GM21786 (cell line): ENCODE measurements around the gene SEMA3F.

Source experiments
- ATAC-seq: cut with Tn5 transposase; IDR thresholded peaks from one replicate; pipeline ENCODE4 v1.9.1; 2021; ENCODE audit not compliant: unreplicated experiment

SEMA3F gene

DNA sequence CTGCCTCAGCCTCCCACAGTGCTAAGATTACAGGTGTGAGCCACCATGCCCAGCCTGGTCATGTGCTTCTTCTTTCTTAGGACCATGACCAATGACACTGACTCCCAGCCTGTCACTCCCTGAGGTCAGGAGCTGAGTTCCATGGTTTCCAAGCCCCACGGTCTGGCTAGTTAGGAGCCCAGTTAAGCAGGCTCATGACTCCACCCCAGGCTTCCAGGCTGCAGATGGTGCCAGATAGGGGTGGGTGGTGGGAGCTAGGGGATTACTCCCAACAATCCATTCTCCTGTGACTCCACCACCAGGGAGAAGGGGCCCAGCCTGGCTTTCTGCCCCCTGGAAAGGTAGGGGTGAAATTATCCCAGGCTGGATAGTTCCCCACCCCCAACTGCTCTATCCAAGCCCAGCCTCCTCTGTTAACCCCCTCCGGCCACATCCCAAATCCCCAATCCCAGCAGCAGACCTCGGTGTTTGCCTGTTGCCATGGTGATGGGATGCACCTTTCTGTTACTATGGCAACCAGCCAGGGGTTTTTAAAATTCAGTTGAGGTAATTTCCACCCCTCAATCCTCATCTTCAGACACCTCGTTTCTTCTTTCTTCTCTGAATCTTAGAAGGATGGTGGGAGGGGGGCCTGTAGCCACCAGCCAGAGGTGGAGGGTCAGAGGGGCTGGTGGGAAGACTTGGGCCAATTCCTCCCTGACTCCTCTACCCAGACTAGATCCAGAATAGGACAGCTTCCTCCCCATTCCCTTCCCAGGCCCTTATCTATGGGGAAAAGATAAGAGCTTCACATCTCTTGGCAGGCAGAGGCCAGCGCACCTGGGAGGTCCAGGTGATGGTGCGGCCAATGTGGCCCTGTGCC lies 22.5 kb upstream of the SEMA3F start:
- no peak for ATAC-seq

- ATAC-seq, result no peak
These were observed 21.9 kb upstream of the SEMA3F start for GRCh38 chr3:50133283-50133615.

- ATAC-seq, result no peak
These were observed 20.8 kb upstream of the SEMA3F start for GRCh38 chr3:50134367-50134766.

GRCh38 chr3:50135964-50136363 lies 19.2 kb upstream of the SEMA3F start:
- ATAC-seq, result no peak

DNA sequence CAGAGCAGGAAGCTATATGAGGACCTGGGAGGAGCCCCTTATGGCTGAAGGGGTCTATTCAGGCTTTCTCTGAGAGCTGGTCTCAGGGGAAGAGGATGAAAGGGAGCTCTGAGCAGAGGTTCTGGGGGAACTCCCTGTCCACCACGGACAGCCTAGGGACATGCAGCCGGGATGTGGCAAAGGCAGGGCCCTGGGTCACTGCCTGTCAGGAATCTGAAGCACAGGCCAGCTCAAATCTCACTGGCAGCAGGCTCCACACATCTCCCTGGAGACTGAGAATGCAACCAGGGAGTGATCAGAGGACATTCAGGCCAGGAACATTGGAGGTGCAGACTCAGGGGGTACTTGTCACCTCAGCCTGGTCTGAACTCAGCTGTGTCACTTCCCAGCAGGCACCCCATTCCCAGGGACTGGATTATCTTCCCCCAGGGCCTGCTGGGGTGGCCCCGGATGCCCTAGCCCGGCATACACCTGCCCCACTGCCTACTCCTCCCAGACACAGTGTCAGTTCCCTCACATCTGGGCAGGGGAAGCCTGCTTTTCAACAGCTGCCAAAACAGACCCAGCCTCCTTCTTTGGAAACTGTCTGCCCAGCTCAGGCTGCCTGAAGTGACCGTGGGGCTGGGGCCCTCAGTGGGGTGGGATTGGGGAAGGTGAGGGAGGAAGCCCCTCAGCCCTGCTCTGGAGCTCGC lies 18.3 kb upstream of the SEMA3F start:
- ATAC-seq, result no peak

- ATAC-seq, result no peak
These were observed 17.6 kb upstream of the SEMA3F start for GRCh38 chr3:50137531-50137930.

- no peak for ATAC-seq
These were observed 16.6 kb upstream of the SEMA3F start for GRCh38 chr3:50138266-50139200.

- ATAC-seq, result no peak
These were observed 15.8 kb upstream of the SEMA3F start for GRCh38 chr3:50139308-50139707.

- no peak for ATAC-seq
These were observed 15.3 kb upstream of the SEMA3F start for GRCh38 chr3:50139718-50140423.

DNA sequence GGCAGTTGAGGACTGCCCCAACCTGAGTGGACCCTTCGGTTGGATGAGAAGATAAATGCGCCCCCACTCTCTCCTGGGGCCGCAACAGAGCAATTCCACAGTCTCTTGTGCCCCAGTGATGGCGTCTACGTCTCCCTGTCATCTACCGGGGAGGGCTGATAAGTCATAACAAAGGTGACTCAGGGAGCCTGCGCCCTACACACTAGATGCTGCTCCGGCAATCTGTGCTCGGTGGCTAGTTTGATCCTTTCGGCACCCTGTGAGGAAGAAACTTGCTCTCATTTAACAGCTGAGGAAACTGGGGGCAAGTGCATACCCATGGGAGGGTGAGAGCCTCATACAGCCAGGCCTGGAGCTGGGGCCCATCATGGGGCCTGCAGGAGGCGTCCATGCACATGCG lies 14.1 kb upstream of the SEMA3F start:
- ATAC-seq, result no peak

DNA sequence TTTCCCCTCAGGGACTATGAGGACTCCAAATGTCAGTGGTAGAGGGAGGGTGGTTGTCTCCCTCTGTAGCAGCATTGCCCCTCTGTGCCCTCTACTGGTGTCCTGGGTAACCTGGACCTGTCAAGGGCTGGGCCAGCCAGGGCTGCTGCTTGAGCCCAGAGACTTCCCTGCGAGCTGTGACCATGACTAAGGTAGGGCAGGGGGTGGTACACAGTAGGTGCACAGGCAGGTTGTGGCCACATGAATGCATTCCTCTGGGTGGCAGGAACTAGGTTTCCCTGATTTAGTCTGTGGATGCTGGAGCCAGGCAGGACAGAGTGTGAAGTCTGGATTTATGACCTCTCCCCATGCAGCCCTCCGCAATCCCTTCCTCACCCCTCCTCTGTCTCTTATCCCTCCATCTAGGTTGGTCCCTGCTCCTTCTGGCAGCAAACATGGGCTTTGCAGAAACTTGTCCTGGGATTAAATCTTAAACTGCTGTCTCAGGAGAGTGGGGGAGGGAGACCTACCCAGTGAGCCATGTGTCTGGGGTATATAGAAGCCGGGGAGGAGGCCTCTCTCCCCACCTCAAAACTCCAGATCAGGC lies 8.7 kb upstream of the SEMA3F start:
- no peak for ATAC-seq

DNA sequence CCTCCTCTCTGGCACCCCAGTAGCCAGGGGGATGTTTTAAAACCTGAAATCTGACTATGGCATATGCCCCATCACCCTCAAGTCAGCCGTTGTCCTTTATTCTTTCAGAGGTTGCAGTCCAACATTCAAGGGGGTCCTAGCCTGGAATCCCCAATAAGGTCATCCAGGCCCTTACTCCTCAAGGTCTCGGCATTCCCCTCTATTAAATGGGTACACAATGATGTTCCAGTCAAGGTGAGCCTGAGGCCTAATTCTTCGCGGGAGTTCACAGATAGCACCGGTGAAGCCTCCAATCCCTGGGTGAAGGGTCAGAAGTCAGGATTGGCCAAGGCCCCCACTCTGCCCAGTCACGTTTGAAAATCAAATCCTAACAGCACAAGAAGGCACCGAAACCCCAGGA lies 8.1 kb upstream of the SEMA3F start:
- no peak for ATAC-seq

DNA sequence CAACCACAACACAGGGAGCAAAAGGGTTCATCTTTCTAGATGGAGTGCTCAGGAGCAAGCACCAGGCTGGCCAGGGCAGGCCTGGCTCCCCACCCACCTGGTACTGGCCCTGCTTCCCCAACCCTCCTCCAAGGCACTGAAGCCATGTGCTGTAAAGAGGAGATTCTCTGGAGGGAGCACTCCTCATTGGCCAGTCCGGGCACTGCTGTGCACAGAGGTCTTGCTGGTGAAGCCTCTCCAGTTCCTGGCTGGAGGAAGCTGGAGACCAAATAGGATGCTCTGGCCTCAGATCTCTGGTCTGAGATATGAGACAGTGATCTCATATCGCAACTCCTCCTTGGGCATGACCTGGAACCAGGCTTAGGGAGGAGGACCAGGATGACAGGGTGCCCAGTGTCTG lies 7.7 kb upstream of the SEMA3F start:
- ATAC-seq, result no peak

DNA sequence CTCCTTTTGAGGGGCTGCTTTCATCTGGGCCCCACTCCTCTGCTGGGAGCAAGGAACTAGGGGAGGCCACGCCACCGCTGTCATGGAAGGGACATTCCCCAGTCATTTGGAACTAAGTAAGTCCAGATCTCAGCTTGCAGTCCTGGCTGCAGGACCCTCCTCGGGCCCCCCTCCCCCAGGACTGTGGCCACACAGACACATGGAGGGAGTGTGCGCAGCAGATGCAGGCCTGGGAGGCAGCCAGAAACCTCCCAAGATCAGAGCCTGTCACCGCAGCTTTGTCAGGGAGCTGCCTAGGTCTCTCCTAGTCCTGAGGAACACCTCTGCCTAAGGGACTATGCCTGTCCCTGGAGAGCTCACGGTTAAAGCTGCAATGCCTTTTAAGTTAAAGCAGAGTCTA lies 7.3 kb upstream of the SEMA3F start:
- no peak for ATAC-seq

- ATAC-seq, result no peak
These were observed 4.7 kb upstream of the SEMA3F start for GRCh38 chr3:50150404-50150750.

- no peak for ATAC-seq
These were observed 4.0 kb upstream of the SEMA3F start for GRCh38 chr3:50150863-50151686.

DNA sequence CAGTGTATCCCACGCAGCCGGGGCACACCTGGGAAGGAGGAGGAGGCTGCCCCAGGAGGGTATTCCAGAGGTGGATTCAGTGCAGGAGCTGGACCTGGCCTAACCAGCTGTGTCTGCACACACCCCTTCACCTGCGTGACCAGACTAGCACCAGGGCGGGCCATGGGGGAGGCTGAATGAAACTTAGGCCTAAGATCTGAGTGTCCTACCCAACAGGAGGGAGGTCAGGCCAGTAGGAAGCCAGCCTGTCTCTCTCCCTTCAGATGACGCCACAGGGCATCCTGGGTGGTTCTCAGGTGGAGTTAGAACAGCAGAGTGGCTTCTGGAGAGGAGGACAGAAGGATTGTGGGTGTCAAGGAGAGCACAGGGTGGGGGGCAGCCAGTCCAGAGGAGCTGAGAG lies 3.4 kb upstream of the SEMA3F start:
- no peak for ATAC-seq

- no peak for ATAC-seq
These were observed 1.2 kb upstream of the SEMA3F start for GRCh38 chr3:50153782-50154475.

DNA sequence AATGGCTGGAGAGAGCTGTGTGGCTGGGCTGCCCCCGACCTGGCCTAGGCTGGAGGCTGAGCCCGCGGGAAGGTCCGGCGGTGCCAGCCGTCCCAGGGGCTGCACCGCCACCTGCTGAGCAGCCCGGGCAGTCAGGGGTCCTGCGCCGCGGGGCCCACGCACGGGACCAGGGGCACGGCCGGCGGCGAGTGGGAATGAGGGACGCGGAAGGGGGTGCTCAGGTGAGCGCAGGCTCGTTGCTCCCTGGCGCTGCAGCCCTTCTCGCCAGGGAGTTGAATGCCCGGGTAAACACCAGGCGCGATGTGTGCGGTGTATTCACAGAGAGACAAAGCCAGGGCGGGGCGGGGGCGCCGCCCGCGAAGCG lies 666 bp upstream of the SEMA3F start:
- ATAC-seq, result peak; percentile 15
